Stimulated activated memory B cell treated with anti-CD40 and anti-IgM and Interleukin-4, amounts not matched to agents 10 μg/mL and 1 μg/mL and 100 μg/mL, for 72 hours (primary cell): ENCODE results near the gene SLC31A1.
"Not testable (repeated sequence)": the region's sequence is repeated elsewhere in the genome, so short reads cannot be mapped to it uniquely, and the experiment has no call there.

Experiments used
- ATAC-seq: fragments of 150-1000 bp; cut with Tn5 transposase; 2 replicates; pipeline ENCODE4 v1.10.0; 2021
- H3K27ac Mint-ChIP-seq: one replicate; pipeline ENCODE4 v1.8.0; 2022; ENCODE audit warnings: mild to moderate bottlenecking, mixed read lengths
- H3K27me3 Mint-ChIP-seq: one replicate; pipeline ENCODE4 v1.8.0; 2022; ENCODE audit warnings: mixed read lengths
- H3K36me3 Mint-ChIP-seq: one replicate; pipeline ENCODE4 v1.8.0; 2022; ENCODE audit warnings: mixed read lengths
- H3K4me1 Mint-ChIP-seq: one replicate; pipeline ENCODE4 v1.8.0; 2022; ENCODE audit warnings: mixed read lengths
- H3K4me3 Mint-ChIP-seq: one replicate; pipeline ENCODE4 v1.8.0; 2022; ENCODE audit warnings: mild to moderate bottlenecking, moderate library complexity, mixed read lengths
- H3K9me3 Mint-ChIP-seq: one replicate; pipeline ENCODE4 v1.8.0; 2022; ENCODE audit warnings: mixed read lengths

Gene SLC31A1

GRCh38 chr9:113205861-113206260 lies 15.5 kb upstream of the SLC31A1 start:
- ATAC-seq = no peak
- no peak overlapping the region for H3K27ac Mint-ChIP-seq
- no peaks in the 10 kb centered on the region for H3K27me3 Mint-ChIP-seq
- H3K9me3 Mint-ChIP-seq = no peaks in the 10 kb centered on the region
- H3K4me1 Mint-ChIP-seq = peaks cover 7% of the 10 kb centered on the region
- no peak overlapping the region for H3K4me3 Mint-ChIP-seq
- H3K36me3 Mint-ChIP-seq = peaks cover 68% of the 10 kb centered on the region

- peaks cover 74% of the 10 kb centered on the region for H3K36me3 Mint-ChIP-seq
Measured at GRCh38 chr9:113210815-113211214, 10.5 kb upstream of the SLC31A1 start.

GRCh38 chr9:113215132-113215531 lies 6.2 kb upstream of the SLC31A1 start:
- H3K27me3 Mint-ChIP-seq = no peaks in the 10 kb centered on the region
- H3K4me3 Mint-ChIP-seq = no peak overlapping the region
- no peak for ATAC-seq
- peaks cover 39% of the 10 kb centered on the region for H3K4me1 Mint-ChIP-seq
- no peaks in the 10 kb centered on the region for H3K9me3 Mint-ChIP-seq
- H3K27ac Mint-ChIP-seq = peak overlapping the region; percentile 70
- peaks cover 42% of the 10 kb centered on the region for H3K36me3 Mint-ChIP-seq

More at GRCh38 chr9:113210815-113211214, 10.5 kb upstream of the SLC31A1 start:
- Mint-ChIP-seq H3K4me3 (no peak overlapping the region), H3K27me3 (no peaks in the 10 kb centered on the region), H3K27ac (peak overlapping the region; percentile 59), H3K4me1 (peaks cover 26% of the 10 kb centered on the region), H3K9me3 (no peaks in the 10 kb centered on the region)
- ATAC-seq = no peak

DNA sequence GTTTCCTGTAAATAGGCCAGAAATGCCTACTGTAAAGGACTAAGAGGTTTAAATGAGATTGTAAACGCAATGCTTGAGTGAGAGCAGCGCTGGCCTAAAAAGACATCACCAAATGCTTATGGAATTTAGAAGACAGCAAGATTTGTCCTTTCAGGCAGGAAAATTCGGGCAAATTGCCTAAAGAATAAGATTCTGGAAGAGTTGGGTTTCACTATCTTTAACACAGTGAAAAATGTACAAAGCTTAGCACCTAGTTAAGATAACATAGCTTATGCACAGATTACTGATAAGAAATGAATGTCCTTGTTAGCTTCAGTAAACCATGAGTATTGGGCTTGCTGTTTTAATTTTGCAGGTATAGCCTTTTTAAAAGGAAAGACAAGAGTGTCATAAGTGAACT lies 4.9 kb upstream of the SLC31A1 start:
- H3K27me3 Mint-ChIP-seq = no peaks in the 10 kb centered on the region
- no peak overlapping the region for H3K27ac Mint-ChIP-seq
- H3K4me3 Mint-ChIP-seq = no peak overlapping the region
- peaks cover 29% of the 10 kb centered on the region for H3K36me3 Mint-ChIP-seq
- peaks cover 45% of the 10 kb centered on the region for H3K4me1 Mint-ChIP-seq
- no peaks in the 10 kb centered on the region for H3K9me3 Mint-ChIP-seq
- ATAC-seq = no peak

DNA sequence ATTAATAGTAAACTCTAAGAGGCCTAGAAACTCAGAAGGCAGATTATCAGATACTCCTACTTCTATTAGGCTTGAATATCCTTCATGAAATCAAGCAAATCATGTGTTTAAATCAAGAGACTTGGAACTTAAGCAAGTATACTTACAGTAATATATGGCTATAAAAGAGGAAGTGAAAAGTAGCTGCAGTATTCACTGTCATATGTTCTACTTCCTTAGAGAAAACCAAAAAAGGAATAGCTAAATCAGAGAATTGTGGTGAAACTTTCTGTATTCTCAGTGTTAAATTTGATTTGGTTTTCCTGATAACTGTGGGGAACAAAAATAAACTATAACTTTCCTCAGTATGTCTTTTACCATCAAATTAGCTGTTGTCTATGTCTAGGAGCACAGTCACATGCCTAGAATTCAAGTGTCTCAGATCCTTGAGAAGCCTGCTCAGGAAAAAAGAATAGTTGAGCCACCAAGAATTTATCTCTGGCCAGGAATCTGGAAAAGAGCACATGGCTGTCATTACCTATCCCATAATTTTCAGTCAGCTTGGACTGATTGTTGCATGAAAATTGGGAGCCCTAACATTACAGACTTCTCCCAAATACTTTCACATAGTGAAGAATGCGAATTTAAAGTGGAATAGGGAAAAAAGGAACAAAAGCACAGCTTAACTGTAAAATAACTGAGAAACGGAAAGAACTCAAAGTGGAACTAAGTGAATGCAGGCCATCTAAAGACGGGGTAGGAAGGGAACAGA lies 2.0 kb upstream of the SLC31A1 start:
- Mint-ChIP-seq H3K27me3 (no peaks in the 10 kb centered on the region), H3K27ac (peak overlapping the region; percentile 82), H3K4me1 (peaks cover 49% of the 10 kb centered on the region), H3K36me3 (peaks cover 9% of the 10 kb centered on the region), H3K9me3 (no peaks in the 10 kb centered on the region), H3K4me3 (peak overlapping the region; percentile 93)
- ATAC-seq = peak; percentile 57

- Mint-ChIP-seq H3K9me3 (no peaks in the 10 kb centered on the region), H3K4me1 (peaks cover 46% of the 10 kb centered on the region), H3K27me3 (no peaks in the 10 kb centered on the region), H3K27ac (peak overlapping the region; percentile 82), H3K36me3 (peaks cover 3% of the 10 kb centered on the region), H3K4me3 (peak overlapping the region; percentile 93)
- peak; percentile 80 for ATAC-seq
Measured at GRCh38 chr9:113219969-113220368, 1.4 kb upstream of the SLC31A1 start.

DNA sequence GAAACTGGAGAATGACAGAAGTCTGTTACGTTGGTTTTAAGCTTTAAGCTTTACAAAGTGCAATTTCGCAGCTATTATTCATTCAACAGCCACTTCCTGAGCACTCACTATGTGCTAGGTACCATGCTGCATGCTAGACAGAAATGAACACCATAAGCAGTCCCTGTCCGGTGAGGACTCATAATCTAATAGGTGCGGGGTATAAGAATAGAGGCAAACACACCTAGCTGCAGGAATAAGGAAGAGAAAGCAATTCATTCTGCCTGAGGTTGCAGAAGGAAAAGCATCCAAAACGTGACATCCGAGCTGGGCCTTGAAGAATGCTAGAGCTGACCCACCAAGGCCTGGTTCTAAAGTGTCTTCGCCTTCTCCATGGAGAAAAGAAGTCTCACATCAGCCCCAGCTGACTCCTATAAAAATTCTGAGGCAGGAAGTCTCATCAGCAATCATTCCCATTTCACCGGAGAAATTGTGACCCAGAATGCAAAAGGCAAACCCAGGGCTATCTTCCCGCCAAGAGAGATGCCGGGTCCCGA lies 809 bp upstream of the SLC31A1 start:
- H3K27me3 Mint-ChIP-seq = no peaks in the 10 kb centered on the region
- ATAC-seq = no peak
- peak overlapping the region; percentile 93 for H3K4me3 Mint-ChIP-seq
- H3K27ac Mint-ChIP-seq = peak overlapping the region; percentile 82
- no peaks in the 10 kb centered on the region for H3K36me3 Mint-ChIP-seq
- peaks cover 41% of the 10 kb centered on the region for H3K4me1 Mint-ChIP-seq
- no peaks in the 10 kb centered on the region for H3K9me3 Mint-ChIP-seq

DNA sequence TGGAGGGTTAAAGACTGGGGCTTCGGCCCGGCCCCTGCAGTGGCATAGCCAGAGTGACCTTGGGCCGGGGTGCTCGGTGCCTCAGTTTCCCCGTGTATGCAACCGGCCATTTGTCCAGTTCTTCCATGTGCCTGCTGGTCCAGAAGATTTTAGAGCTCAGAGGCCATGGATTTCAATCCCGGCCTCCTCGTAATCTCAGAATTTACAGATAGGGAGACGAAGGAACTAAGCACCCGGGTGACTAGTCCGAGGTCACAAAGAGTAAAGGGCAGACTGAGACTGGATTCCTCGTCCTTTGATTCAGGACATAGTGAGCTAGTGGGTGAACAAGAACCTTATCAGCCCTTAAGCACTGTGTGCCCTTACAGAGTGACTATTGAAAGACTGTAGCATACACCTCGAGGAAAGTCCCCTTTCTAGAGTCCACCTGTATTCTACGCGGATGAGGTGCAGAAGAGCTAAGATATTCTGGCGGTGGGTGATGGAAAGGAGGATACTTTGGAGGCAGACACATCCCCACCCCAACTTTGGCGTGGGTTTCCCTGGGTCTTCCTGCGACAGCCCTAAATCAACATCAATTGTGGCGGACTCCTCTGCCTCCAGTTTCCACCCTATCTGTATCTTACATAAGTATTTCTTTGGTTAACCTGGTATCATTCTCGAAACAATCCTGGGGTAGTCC lies 597 bp downstream of the SLC31A1 start:
- H3K36me3 Mint-ChIP-seq = no peaks in the 10 kb centered on the region
- H3K4me1 Mint-ChIP-seq = peaks cover 41% of the 10 kb centered on the region
- H3K27me3 Mint-ChIP-seq = no peaks in the 10 kb centered on the region
- H3K4me3 Mint-ChIP-seq = peak overlapping the region; percentile 93
- ATAC-seq = no peak
- H3K9me3 Mint-ChIP-seq = no peaks in the 10 kb centered on the region
- H3K27ac Mint-ChIP-seq = peak overlapping the region; percentile 82

DNA sequence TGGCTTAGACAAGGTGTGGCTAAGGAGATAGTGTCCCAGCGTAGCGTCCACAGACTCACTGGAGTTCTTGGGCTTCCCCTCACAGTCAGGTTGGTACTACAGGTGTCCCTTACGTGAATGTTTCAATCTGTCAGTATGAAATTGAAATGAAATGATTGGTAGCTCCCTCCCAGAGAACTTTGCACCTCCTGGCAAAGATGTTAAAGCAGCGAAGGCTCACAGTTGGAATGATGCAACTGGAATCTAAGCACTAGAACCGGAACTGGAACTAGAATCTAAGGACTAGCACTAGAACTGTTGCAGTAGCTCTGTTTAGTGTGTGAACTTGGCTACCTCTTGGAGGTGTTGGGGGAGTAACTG lies 1.1 kb downstream of the SLC31A1 start:
- Mint-ChIP-seq H3K4me3 (peak overlapping the region; percentile 93), H3K27ac (peak overlapping the region; percentile 82), H3K9me3 (no peaks in the 10 kb centered on the region), H3K27me3 (no peaks in the 10 kb centered on the region), H3K4me1 (peaks cover 41% of the 10 kb centered on the region), H3K36me3 (no peaks in the 10 kb centered on the region)
- no peak for ATAC-seq

GRCh38 chr9:113223963-113224362 lies 2.6 kb downstream of the SLC31A1 start:
- Mint-ChIP-seq H3K36me3 (no peaks in the 10 kb centered on the region), H3K4me3 (no peak overlapping the region), H3K27me3 (no peaks in the 10 kb centered on the region), H3K27ac (no peak overlapping the region), H3K4me1 (peaks cover 35% of the 10 kb centered on the region), H3K9me3 (no peaks in the 10 kb centered on the region)
- no peak for ATAC-seq

DNA sequence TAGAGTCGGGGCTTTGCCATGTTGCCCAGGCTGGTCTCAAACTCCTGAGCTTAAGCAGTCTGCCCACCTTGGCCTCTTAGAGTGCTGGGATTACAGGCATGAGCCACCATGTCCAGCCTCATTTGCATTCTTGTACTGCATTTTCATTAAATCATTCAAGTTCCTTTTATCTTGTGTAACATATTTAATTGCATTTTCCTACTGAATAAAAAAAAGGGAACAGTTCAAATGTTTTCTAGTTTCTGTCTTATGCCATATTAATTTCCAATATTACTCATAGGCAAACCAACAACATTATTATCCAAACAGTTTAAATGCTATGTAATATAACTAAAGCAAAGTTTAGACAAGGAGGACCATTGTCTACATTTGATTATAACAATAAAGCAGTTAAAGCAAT lies 6.1 kb downstream of the SLC31A1 start:
- no peaks in the 10 kb centered on the region for H3K36me3 Mint-ChIP-seq
- peaks cover 9% of the 10 kb centered on the region for H3K4me1 Mint-ChIP-seq
- H3K27me3 Mint-ChIP-seq = no peaks in the 10 kb centered on the region
- no peak for ATAC-seq
- H3K4me3 Mint-ChIP-seq = no peak overlapping the region
- no peaks in the 10 kb centered on the region for H3K9me3 Mint-ChIP-seq
- no peak overlapping the region for H3K27ac Mint-ChIP-seq

- no peak overlapping the region for H3K27ac Mint-ChIP-seq
- H3K36me3 Mint-ChIP-seq = no peaks in the 10 kb centered on the region
- no peaks in the 10 kb centered on the region for H3K9me3 Mint-ChIP-seq
- H3K27me3 Mint-ChIP-seq = no peaks in the 10 kb centered on the region
- no peak for ATAC-seq
- H3K4me3 Mint-ChIP-seq = no peak overlapping the region
- peaks cover 9% of the 10 kb centered on the region for H3K4me1 Mint-ChIP-seq
Measured at GRCh38 chr9:113228130-113228665, 6.9 kb downstream of the SLC31A1 start.

DNA sequence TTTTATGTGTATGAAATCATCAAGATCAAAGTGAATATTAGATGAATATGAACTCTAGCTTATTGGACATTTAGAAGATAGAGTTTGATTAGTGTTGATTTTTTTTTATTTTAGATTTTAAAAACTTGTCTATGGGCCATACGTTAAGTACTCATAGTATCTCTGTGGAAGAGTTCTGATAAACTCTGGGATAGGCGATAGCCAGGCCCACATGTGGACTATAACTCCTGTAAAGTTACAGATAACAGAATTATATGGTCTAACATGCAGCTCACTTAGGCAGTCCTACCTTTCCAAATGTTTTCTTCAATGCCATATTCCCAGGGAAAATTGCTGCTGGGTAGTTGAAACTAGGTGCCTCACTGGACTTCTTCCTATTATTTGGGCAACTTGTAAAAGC lies 10.4 kb downstream of the SLC31A1 start:
- no peaks in the 10 kb centered on the region for H3K27me3 Mint-ChIP-seq
- no peak for ATAC-seq
- peaks cover 21% of the 10 kb centered on the region for H3K4me1 Mint-ChIP-seq
- H3K27ac Mint-ChIP-seq = no peak overlapping the region
- H3K9me3 Mint-ChIP-seq = no peaks in the 10 kb centered on the region
- H3K36me3 Mint-ChIP-seq = no peaks in the 10 kb centered on the region
- no peak overlapping the region for H3K4me3 Mint-ChIP-seq

GRCh38 chr9:113235701-113236255 lies 14.4 kb downstream of the SLC31A1 start:
- H3K27me3 Mint-ChIP-seq, H3K36me3 Mint-ChIP-seq, ATAC-seq, H3K9me3 Mint-ChIP-seq, H3K27ac Mint-ChIP-seq, H3K4me3 Mint-ChIP-seq: not testable (repeated sequence)
- H3K4me1 Mint-ChIP-seq = peaks cover 21% of the 10 kb centered on the region

- no peak overlapping the region for H3K27ac Mint-ChIP-seq
- no peak overlapping the region for H3K4me3 Mint-ChIP-seq
- no peak for ATAC-seq
Measured at GRCh38 chr9:113237026-113237425, 15.7 kb downstream of the SLC31A1 start.

More at GRCh38 chr9:113237026-113237425, 15.7 kb downstream of the SLC31A1 start:
- Mint-ChIP-seq H3K27me3 (no peaks in the 10 kb centered on the region), H3K9me3 (no peaks in the 10 kb centered on the region), H3K36me3 (no peaks in the 10 kb centered on the region), H3K4me1 (peaks cover 21% of the 10 kb centered on the region)
